ENCODE results near the gene GPR6. TPM values are rescaled to one million over a fixed set of nuclear protein-coding genes. Genes with fewer than 3 reads are reported as not detected.

GPR6 gene
- total and polyA plus RNA-seq, 2 donors (not counting 3 experiments of a cell fraction or from before 2014, with no cell fraction given), result not detected

DNA sequence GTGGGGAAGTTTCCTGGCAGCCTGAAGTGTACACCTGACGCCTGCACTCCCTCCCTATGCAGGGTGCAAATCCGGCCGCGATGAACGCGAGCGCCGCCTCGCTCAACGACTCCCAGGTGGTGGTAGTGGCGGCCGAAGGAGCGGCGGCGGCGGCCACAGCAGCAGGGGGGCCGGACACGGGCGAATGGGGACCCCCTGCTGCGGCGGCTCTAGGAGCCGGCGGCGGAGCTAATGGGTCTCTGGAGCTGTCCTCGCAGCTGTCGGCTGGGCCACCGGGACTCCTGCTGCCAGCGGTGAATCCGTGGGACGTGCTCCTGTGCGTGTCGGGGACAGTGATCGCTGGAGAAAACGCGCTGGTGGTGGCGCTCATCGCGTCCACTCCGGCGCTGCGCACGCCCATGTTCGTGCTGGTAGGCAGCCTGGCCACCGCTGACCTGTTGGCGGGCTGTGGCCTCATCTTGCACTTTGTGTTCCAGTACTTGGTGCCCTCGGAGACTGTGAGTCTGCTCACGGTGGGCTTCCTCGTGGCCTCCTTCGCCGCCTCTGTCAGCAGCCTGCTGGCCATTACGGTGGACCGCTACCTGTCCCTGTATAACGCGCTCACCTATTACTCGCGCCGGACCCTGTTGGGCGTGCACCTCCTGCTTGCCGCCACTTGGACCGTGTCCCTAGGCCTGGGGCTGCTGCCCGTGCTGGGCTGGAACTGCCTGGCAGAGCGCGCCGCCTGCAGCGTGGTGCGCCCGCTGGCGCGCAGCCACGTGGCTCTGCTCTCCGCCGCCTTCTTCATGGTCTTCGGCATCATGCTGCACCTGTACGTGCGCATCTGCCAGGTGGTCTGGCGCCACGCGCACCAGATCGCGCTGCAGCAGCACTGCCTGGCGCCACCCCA, 1.2 kb downstream of the GPR6 start:
- no peaks in the 10 kb centered on the region for H3K4me1 ChIP-seq (ENCODE audit: control insufficient read depth, extremely low read depth, insufficient read depth, low read length)
- dilution Hi-C loops (cut with MboI; ENCODE audit: extremely low pct_ligation_motif_present, low sequenced_read_pairs) (no loop called here), intact Hi-C loops (cut with micrococcal nuclease) (no loop called here)
- peaks cover 8 to 15% of the 10 kb centered on the region in 2 experiments for H3K27me3 ChIP-seq (ENCODE audit: control insufficient read depth in 2 of 2, insufficient read depth in 2 of 2, low read length in 2 of 2)
- CTCF ChIA-PET, result interaction anchor here (1.4 kb wide), 1 partner anchor 12 kb away, joined by 3 read pairs; no protein-coding TSS in a partner anchor
- H3K4me3 ChIP-seq (replicated peaks in 1 of 3; ENCODE audit: insufficient read depth in 1 of 3, low read depth in 1 of 3, low read length in 3 of 3), result no peak overlapping the region
- no peaks in the 10 kb centered on the region for H4K20me1 ChIP-seq (replicated peaks; ENCODE audit: control insufficient read depth, extremely low read depth, insufficient read depth, low read length)
- H3K27ac ChIP-seq (ENCODE audit: insufficient read depth, low read depth, low read length), result no peak overlapping the region
- H3K9me3 ChIP-seq (replicated peaks; ENCODE audit: control insufficient read depth, insufficient read depth, low read length), result no peaks in the 10 kb centered on the region
- H3K4me2 ChIP-seq (ENCODE audit: insufficient read depth, low read length), result no peak overlapping the region
- no TSS peak for BruUV-seq (replicated peaks)
- H2AFZ ChIP-seq (ENCODE audit: low read depth, low read length), result no peak overlapping the region
- no peak for FAIRE-seq
- no peaks in the 10 kb centered on the region for H3K9me1 ChIP-seq (replicated peaks; ENCODE audit: control insufficient read depth, extremely low read depth, insufficient read depth, low read length)
- H3K9ac ChIP-seq (replicated peaks; ENCODE audit: extremely low read depth, insufficient read depth, low read length), result no peak overlapping the region
- no peak for DNase-seq (ENCODE audit: low read depth, low spot score)
- no peak for TF ChIP-seq JUN (IDR thresholded peaks at IDR 0.05; ENCODE audit: borderline replicate concordance, insufficient read depth, insufficient read length, low read depth)
- TF ChIP-seq, protein P1, sequence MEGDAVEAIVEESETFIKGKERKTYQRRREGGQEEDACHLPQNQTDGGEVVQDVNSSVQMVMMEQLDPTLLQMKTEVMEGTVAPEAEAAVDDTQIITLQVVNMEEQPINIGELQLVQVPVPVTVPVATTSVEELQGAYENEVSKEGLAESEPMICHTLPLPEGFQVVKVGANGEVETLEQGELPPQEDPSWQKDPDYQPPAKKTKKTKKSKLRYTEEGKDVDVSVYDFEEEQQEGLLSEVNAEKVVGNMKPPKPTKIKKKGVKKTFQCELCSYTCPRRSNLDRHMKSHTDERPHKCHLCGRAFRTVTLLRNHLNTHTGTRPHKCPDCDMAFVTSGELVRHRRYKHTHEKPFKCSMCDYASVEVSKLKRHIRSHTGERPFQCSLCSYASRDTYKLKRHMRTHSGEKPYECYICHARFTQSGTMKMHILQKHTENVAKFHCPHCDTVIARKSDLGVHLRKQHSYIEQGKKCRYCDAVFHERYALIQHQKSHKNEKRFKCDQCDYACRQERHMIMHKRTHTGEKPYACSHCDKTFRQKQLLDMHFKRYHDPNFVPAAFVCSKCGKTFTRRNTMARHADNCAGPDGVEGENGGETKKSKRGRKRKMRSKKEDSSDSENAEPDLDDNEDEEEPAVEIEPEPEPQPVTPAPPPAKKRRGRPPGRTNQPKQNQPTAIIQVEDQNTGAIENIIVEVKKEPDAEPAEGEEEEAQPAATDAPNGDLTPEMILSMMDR (IDR thresholded peaks at IDR 0.05; ENCODE audit: extremely low read depth in 1 of 2, insufficient read depth in 1 of 2, low read depth in 1 of 2, low read length in 2 of 2), result no peak
- TF ChIP-seq, protein P2, sequence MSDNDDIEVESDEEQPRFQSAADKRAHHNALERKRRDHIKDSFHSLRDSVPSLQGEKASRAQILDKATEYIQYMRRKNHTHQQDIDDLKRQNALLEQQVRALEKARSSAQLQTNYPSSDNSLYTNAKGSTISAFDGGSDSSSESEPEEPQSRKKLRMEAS (IDR thresholded peaks at IDR 0.05; ENCODE audit: insufficient read depth, insufficient read length), result no peak
- TF ChIP-seq GATA2 (IDR thresholded peaks at IDR 0.05; ENCODE audit: insufficient read depth, insufficient read length, low read depth, low read length), result no peak
- TF ChIP-seq POLR2A (IDR thresholded peaks at IDR 0.05; ENCODE audit: low read depth, low read length), result no peak
- no peak for TF ChIP-seq FOS (IDR thresholded peaks at IDR 0.05; ENCODE audit: borderline replicate concordance, insufficient read depth, low read length)
- no peak for TF ChIP-seq POLR2AphosphoS5 (IDR thresholded peaks at IDR 0.05; ENCODE audit: insufficient read depth, low read depth, low read length)
- TF ChIP-seq MYC (IDR thresholded peaks at IDR 0.05; ENCODE audit: low read depth, low read length), result no peak
- TF ChIP-seq EZH2 (IDR thresholded peaks at IDR 0.05; ENCODE audit: borderline replicate concordance, low read depth, low read length, severe bottlenecking), result no peak
- H3K36me3 ChIP-seq (ENCODE audit: control insufficient read depth in 2 of 2, extremely low read depth in 1 of 2, insufficient read depth in 2 of 2, low read length in 2 of 2), result no peaks in the 10 kb centered on the region
- POLR2A ChIA-PET, result no interaction called here
- H3K79me2 ChIP-seq (ENCODE audit: control insufficient read depth, insufficient read depth, low read length), result no peaks in the 10 kb centered on the region
